GM12878 (cell line): Measurements from ENCODE around the gene SHQ1.

Experiments
- CHD1 ChIP-seq: IDR thresholded peaks from 2 replicates; pipeline ENCODE4 v1.6.1; 2012; ENCODE audit warnings: low read depth, low read length, improper control_type of control experiment
- CREB1 ChIP-seq: IDR thresholded peaks from 2 replicates; pipeline ENCODE4 v1.6.1; 2012; ENCODE audit warnings: low read depth, mild to moderate bottlenecking, inconsistent platforms
- FOS ChIP-seq: IDR thresholded peaks from 3 replicates; pipeline ENCODE4 v1.6.1; 2011; ENCODE audit warnings: borderline replicate concordance; ENCODE audit not compliant: insufficient read length; ENCODE audit errors: extremely low read depth
- JUND ChIP-seq: IDR thresholded peaks from 2 replicates; pipeline ENCODE4 v1.6.1; 2012; ENCODE audit warnings: low read depth, mild to moderate bottlenecking, low read length, improper control_type of control experiment, moderate library complexity
- MEF2A ChIP-seq: IDR thresholded peaks from 2 replicates; pipeline ENCODE4 v1.6.1; 2011; ENCODE audit warnings: low read depth, mild to moderate bottlenecking, low read length, moderate library complexity; ENCODE audit not compliant: insufficient read depth
- RBBP5 ChIP-seq: fragments of 200-600 bp; sonication (generic); conservative IDR thresholded peaks from 2 replicates; pipeline ENCODE4 v1.6.1; 2016
- SMC3 ChIP-seq: IDR thresholded peaks from 2 replicates; pipeline ENCODE4 v1.6.1; 2011; ENCODE audit warnings: low read length, improper control_type of control experiment, borderline replicate concordance
- TF ChIP-seq, protein P1 (sequence below): IDR thresholded peaks from 2 replicates; pipeline ENCODE4 v1.6.1; 2011; ENCODE audit warnings: low read depth, mild to moderate bottlenecking, low read length, moderate library complexity, borderline replicate concordance; ENCODE audit errors: extremely low read depth

- TF ChIP-seq CREB1 (no peak), FOS (no peak), MEF2A (no peak), CHD1 (no peak), RBBP5 (no peak), SMC3 (no peak), JUND (no peak)
- TF ChIP-seq, protein P1, sequence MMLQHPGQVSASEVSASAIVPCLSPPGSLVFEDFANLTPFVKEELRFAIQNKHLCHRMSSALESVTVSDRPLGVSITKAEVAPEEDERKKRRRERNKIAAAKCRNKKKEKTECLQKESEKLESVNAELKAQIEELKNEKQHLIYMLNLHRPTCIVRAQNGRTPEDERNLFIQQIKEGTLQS = no peak
Measured at GRCh38 chr3:72720566-72720965, 127.7 kb downstream of the SHQ1 start.
